GM23338 (cell line): ENCODE results near the gene AIF1L. TPM values are rescaled to one million over a fixed set of nuclear protein-coding genes. Genes with fewer than 3 reads are reported as not detected.

Experiments
- ATAC-seq: fragments of 200-7000 bp; cut with Tn5 transposase; 3 replicates; pipeline ENCODE4 v1.9.1; 2020
- DNase-seq: peaks from one replicate; pipeline ENCODE4 v3.0.0-alpha.2; 2015; ENCODE audit warnings: low spot score
- H2AFZ ChIP-seq: fragments of 200-600 bp; sonication (generic); 2 replicates; pipeline ENCODE4 v1.8.0; 2016; ENCODE audit warnings: antibody characterized with exemption, mild to moderate bottlenecking, moderate library complexity
- H3F3A ChIP-seq: fragments of 200-600 bp; sonication (generic); replicated peaks from 2 replicates; pipeline ENCODE4 v1.8.0; 2017; ENCODE audit warnings: antibody characterized with exemption, mixed run types, low read depth
- H3K27ac ChIP-seq: fragments of 200-600 bp; sonication (generic); 2 replicates; pipeline ENCODE4 v1.6.1; 2016; ENCODE audit warnings: low read depth
- H3K27me3 ChIP-seq: fragments of 200-600 bp; sonication (generic); 2 replicates; pipeline ENCODE4 v1.8.0; 2016; ENCODE audit warnings: mild to moderate bottlenecking, mixed run types, moderate library complexity; ENCODE audit not compliant: insufficient read depth
- H3K36me3 ChIP-seq: fragments of 200-600 bp; sonication (generic); 2 replicates; pipeline ENCODE4 v1.8.0; 2016; ENCODE audit warnings: mild to moderate bottlenecking; ENCODE audit not compliant: insufficient read depth
- H3K4me1 ChIP-seq: fragments of 200-600 bp; sonication (generic); 2 replicates; pipeline ENCODE4 v1.8.0; 2016; ENCODE audit warnings: mild to moderate bottlenecking, moderate library complexity; ENCODE audit not compliant: insufficient read depth
- H3K4me2 ChIP-seq: fragments of 200-600 bp; sonication (generic); 2 replicates; pipeline ENCODE4 v1.7.1; 2017; ENCODE audit warnings: mixed run types
- H3K4me3 ChIP-seq: fragments of 200-600 bp; sonication (generic); 2 replicates; pipeline ENCODE4 v1.6.1; 2016; ENCODE audit warnings: mixed run types
- H3K79me2 ChIP-seq: fragments of 200-600 bp; sonication (generic); replicated peaks from 2 replicates; pipeline ENCODE4 v1.8.0; 2017; ENCODE audit warnings: mild to moderate bottlenecking; ENCODE audit not compliant: insufficient read depth
- H3K9me2 ChIP-seq: fragments of 200-600 bp; sonication (generic); 2 replicates; pipeline ENCODE4 v1.8.0; 2017; ENCODE audit not compliant: insufficient read depth
- H4K20me1 ChIP-seq: fragments of 200-600 bp; sonication (generic); replicated peaks from 2 replicates; pipeline ENCODE4 v1.8.0; 2017; ENCODE audit warnings: mild to moderate bottlenecking; ENCODE audit not compliant: insufficient read depth
- H3K27ac Mint-ChIP-seq: 2 replicates; pipeline ENCODE4 v1.8.0; 2020; ENCODE audit warnings: inconsistent platforms, mild to moderate bottlenecking, moderate library complexity, mixed read lengths
- H3K27me3 Mint-ChIP-seq: 3 replicates; pipeline ENCODE4 v1.8.0; 2022; ENCODE audit warnings: low read depth, mild to moderate bottlenecking, moderate library complexity, mixed read lengths, inconsistent platforms; ENCODE audit not compliant: insufficient read depth, poor library complexity
- H3K36me3 Mint-ChIP-seq: 3 replicates; pipeline ENCODE4 v1.8.0; 2021; ENCODE audit warnings: low read depth, mild to moderate bottlenecking, inconsistent platforms, moderate library complexity, mixed read lengths
- H3K4me1 Mint-ChIP-seq: 3 replicates; pipeline ENCODE4 v1.8.0; 2020; ENCODE audit warnings: mild to moderate bottlenecking, inconsistent platforms, mixed read lengths
- H3K4me3 Mint-ChIP-seq: 3 replicates; pipeline ENCODE4 v1.8.0; 2021; ENCODE audit warnings: moderate library complexity, mild to moderate bottlenecking, inconsistent platforms, mixed read lengths
- H3K9me3 Mint-ChIP-seq: 3 replicates; pipeline ENCODE4 v1.8.0; 2020; ENCODE audit warnings: moderate library complexity, mild to moderate bottlenecking, inconsistent platforms, mixed read lengths
- CREB1 ChIP-seq: fragments of 250-450 bp; sonication (Bioruptor Pico); IDR thresholded peaks from 2 replicates; pipeline ENCODE4 v1.5.0; 2020; ENCODE audit warnings: low read depth, mild to moderate bottlenecking, moderate library complexity
- EZH2phosphoT487 ChIP-seq: fragments of 200-600 bp; sonication (generic); IDR thresholded peaks from one replicate; pipeline ENCODE4 v1.8.1; 2018; ENCODE audit warnings: antibody characterized with exemption; ENCODE audit not compliant: unreplicated experiment
- JUNB ChIP-seq: IDR thresholded peaks from one replicate; pipeline ENCODE4 v1.6.1; 2016; ENCODE audit warnings: antibody characterized with exemption; ENCODE audit not compliant: unreplicated experiment
- NANOG ChIP-seq: IDR thresholded peaks from 2 replicates; pipeline ENCODE4 v1.6.1; 2016; ENCODE audit warnings: antibody characterized with exemption, borderline replicate concordance
- POLR2AphosphoS5 ChIP-seq: IDR thresholded peaks from 2 replicates; pipeline ENCODE4 v1.6.1; 2016; ENCODE audit warnings: antibody characterized with exemption, low read depth
- STAT1 ChIP-seq: IDR thresholded peaks from one replicate; pipeline ENCODE4 v1.6.1; 2016; ENCODE audit warnings: antibody characterized with exemption; ENCODE audit not compliant: unreplicated experiment
- ZNF114 ChIP-seq: fragments of 250-450 bp; sonication (Bioruptor Pico); IDR thresholded peaks from 2 replicates; pipeline ENCODE4 v1.5.0; 2020; ENCODE audit warnings: mild to moderate bottlenecking, moderate library complexity
- ZNF331 ChIP-seq: fragments of 250-450 bp; sonication (Bioruptor Pico); IDR thresholded peaks from 2 replicates; pipeline ENCODE4 v1.5.0; 2020; ENCODE audit warnings: low read depth, mild to moderate bottlenecking, moderate library complexity
- polyA plus RNA-seq: library from polyadenylated mRNA; unstranded; fragments of >200 nt; fragmentation: Nextera tagmentation; extraction: Ambion mirVana; gene quantifications from 2 replicates; pipeline ENCODE4 v1.2.1, GENCODE V29; 2016
- total RNA-seq: library from RNA; depleted of rRNA; stranded (reverse); fragments of >200 nt; shearing (Covaris generic); gene quantifications from 2 replicates; pipeline ENCODE4 v1.2.3, GENCODE V29; 2014
- TF ChIP-seq, protein P1 (sequence below): fragments of 250-450 bp; sonication (Bioruptor Pico); IDR thresholded peaks from 2 replicates; pipeline ENCODE4 v1.5.0; 2020; ENCODE audit warnings: mild to moderate bottlenecking, moderate library complexity
- TF ChIP-seq, protein P2 (sequence below), 2 experiments: fragments of 200-600 bp in 1 of 2; sonication (generic) in 1 of 2; conservative IDR thresholded peaks; 2 replicates each; pipeline versions ENCODE4 v1.5.1 to v1.6.1; 2016 to 2017; ENCODE audit warnings: antibody characterized with exemption in 2 of 2, low read depth in 2 of 2, mild to moderate bottlenecking in 2 of 2, moderate library complexity in 1 of 2
- TF ChIP-seq, protein P3 (sequence below): IDR thresholded peaks from 2 replicates; pipeline ENCODE4 v1.6.1; 2016; ENCODE audit warnings: antibody characterized with exemption

The AIF1L gene
- total and polyA plus RNA-seq, 2 experiments from 2014 or later: 76.4 to 87.8 TPM

DNA sequence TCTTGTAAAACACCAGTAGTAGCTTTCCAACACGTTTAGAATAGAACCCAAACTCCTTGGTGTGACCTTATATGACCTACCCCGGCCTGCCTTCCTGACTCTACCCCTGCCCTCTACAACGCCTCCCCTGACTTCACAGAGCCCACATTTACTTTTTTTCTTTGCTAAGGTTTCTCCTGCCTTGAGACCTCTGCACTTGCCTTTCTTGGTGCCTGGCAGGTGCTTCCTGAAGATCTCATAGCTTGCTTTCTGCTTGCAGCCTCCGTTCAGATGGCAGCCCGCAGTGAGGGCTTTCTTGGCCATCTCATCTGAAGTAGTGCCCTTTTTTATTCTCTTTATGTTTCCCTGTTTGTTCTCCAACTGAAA, 53.3 kb downstream of the AIF1L start:
- Mint-ChIP-seq H3K36me3 (peaks cover 81% of the 10 kb centered on the region), H3K4me1 (no peaks in the 10 kb centered on the region), H3K27ac (0 out of 2 replicates have a peak overlapping the region, but pooled peaks have one; percentile 21), H3K4me3 (no peak overlapping the region; the same call in 2 of the 3 replicates), H3K9me3 (no peaks in the 10 kb centered on the region), H3K27me3 (peaks cover 2% of the 10 kb centered on the region)
- ATAC-seq: no peak
- H4K20me1 ChIP-seq: peaks cover 13% of the 10 kb centered on the region; the same call in 1 of the 2 replicates
- H3K36me3 ChIP-seq: peaks cover 69% of the 10 kb centered on the region
- H3K4me1 ChIP-seq: no peaks in the 10 kb centered on the region
- H3K27me3 ChIP-seq: no peaks in the 10 kb centered on the region
- no peak overlapping the region for H3K27ac ChIP-seq
- no peak overlapping the region for H3K4me2 ChIP-seq
- no peak for DNase-seq
- no peak overlapping the region for H2AFZ ChIP-seq
- H3K4me3 ChIP-seq: no peak overlapping the region
- TF ChIP-seq POLR2AphosphoS5: no peak
- TF ChIP-seq STAT1: no peak
- TF ChIP-seq CREB1 (CRISPR knock-in tag): no peak
- TF ChIP-seq EZH2phosphoT487: no peak
- TF ChIP-seq ZNF331: no peak
- no peak for TF ChIP-seq JUNB
- TF ChIP-seq, protein P1, sequence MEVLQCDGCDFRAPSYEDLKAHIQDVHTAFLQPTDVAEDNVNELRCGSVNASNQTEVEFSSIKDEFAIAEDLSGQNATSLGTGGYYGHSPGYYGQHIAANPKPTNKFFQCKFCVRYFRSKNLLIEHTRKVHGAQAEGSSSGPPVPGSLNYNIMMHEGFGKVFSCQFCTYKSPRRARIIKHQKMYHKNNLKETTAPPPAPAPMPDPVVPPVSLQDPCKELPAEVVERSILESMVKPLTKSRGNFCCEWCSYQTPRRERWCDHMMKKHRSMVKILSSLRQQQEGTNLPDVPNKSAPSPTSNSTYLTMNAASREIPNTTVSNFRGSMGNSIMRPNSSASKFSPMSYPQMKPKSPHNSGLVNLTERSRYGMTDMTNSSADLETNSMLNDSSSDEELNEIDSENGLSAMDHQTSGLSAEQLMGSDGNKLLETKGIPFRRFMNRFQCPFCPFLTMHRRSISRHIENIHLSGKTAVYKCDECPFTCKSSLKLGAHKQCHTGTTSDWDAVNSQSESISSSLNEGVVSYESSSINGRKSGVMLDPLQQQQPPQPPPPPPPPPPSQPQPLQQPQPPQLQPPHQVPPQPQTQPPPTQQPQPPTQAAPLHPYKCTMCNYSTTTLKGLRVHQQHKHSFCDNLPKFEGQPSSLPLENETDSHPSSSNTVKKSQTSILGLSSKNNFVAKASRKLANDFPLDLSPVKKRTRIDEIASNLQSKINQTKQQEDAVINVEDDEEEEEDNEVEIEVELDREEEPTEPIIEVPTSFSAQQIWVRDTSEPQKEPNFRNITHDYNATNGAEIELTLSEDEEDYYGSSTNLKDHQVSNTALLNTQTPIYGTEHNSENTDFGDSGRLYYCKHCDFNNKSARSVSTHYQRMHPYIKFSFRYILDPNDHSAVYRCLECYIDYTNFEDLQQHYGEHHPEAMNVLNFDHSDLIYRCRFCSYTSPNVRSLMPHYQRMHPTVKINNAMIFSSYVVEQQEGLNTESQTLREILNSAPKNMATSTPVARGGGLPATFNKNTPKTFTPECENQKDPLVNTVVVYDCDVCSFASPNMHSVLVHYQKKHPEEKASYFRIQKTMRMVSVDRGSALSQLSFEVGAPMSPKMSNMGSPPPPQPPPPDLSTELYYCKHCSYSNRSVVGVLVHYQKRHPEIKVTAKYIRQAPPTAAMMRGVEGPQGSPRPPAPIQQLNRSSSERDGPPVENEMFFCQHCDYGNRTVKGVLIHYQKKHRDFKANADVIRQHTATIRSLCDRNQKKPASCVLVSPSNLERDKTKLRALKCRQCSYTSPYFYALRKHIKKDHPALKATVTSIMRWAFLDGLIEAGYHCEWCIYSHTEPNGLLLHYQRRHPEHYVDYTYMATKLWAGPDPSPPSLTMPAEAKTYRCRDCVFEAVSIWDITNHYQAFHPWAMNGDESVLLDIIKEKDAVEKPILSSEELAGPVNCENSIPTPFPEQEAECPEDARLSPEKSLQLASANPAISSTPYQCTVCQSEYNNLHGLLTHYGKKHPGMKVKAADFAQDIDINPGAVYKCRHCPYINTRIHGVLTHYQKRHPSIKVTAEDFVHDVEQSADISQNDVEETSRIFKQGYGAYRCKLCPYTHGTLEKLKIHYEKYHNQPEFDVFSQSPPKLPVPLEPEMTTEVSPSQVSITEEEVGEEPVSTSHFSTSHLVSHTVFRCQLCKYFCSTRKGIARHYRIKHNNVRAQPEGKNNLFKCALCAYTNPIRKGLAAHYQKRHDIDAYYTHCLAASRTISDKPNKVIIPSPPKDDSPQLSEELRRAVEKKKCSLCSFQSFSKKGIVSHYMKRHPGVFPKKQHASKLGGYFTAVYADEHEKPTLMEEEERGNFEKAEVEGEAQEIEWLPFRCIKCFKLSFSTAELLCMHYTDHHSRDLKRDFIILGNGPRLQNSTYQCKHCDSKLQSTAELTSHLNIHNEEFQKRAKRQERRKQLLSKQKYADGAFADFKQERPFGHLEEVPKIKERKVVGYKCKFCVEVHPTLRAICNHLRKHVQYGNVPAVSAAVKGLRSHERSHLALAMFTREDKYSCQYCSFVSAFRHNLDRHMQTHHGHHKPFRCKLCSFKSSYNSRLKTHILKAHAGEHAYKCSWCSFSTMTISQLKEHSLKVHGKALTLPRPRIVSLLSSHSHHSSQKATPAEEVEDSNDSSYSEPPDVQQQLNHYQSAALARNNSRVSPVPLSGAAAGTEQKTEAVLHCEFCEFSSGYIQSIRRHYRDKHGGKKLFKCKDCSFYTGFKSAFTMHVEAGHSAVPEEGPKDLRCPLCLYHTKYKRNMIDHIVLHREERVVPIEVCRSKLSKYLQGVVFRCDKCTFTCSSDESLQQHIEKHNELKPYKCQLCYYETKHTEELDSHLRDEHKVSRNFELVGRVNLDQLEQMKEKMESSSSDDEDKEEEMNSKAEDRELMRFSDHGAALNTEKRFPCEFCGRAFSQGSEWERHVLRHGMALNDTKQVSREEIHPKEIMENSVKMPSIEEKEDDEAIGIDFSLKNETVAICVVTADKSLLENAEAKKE (CRISPR knock-in tag): no peak
- TF ChIP-seq ZNF114 (CRISPR knock-in tag): no peak
- TF ChIP-seq, protein P2, sequence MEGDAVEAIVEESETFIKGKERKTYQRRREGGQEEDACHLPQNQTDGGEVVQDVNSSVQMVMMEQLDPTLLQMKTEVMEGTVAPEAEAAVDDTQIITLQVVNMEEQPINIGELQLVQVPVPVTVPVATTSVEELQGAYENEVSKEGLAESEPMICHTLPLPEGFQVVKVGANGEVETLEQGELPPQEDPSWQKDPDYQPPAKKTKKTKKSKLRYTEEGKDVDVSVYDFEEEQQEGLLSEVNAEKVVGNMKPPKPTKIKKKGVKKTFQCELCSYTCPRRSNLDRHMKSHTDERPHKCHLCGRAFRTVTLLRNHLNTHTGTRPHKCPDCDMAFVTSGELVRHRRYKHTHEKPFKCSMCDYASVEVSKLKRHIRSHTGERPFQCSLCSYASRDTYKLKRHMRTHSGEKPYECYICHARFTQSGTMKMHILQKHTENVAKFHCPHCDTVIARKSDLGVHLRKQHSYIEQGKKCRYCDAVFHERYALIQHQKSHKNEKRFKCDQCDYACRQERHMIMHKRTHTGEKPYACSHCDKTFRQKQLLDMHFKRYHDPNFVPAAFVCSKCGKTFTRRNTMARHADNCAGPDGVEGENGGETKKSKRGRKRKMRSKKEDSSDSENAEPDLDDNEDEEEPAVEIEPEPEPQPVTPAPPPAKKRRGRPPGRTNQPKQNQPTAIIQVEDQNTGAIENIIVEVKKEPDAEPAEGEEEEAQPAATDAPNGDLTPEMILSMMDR (conservative IDR thresholded peaks at IDR 0.05; ENCODE audit: low read depth in 2 of 2): no peak
- no peak for TF ChIP-seq NANOG
- TF ChIP-seq, protein P3, sequence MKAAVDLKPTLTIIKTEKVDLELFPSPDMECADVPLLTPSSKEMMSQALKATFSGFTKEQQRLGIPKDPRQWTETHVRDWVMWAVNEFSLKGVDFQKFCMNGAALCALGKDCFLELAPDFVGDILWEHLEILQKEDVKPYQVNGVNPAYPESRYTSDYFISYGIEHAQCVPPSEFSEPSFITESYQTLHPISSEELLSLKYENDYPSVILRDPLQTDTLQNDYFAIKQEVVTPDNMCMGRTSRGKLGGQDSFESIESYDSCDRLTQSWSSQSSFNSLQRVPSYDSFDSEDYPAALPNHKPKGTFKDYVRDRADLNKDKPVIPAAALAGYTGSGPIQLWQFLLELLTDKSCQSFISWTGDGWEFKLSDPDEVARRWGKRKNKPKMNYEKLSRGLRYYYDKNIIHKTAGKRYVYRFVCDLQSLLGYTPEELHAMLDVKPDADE: no peak
- 0 out of 2 replicates have a peak, but pooled peaks cover 7% of the 10 kb centered on the region for H3F3A ChIP-seq
- 0 out of 2 replicates have a peak, but pooled peaks cover 3% of the 10 kb centered on the region for H3K79me2 ChIP-seq
- H3K9me2 ChIP-seq: no peaks in the 10 kb centered on the region
